ENCODE data around the gene ZC3H12A. TPM values are rescaled to one million over a fixed set of nuclear protein-coding genes. Genes with fewer than 3 reads are reported as not detected.

The ZC3H12A gene
- total and polyA plus RNA-seq, 2 donors (not counting 1 experiment from before 2014, with no cell fraction given): 73.0 to 170 TPM

- no peak overlapping the region for H3K27ac Mint-ChIP-seq
- no peak for TF ChIP-seq EZH2 (IDR thresholded peaks at IDR 0.05; ENCODE audit: borderline replicate concordance, insufficient read depth, low read depth, low read length, poor library complexity, severe bottlenecking)
- no peak for TF ChIP-seq CTCF (IDR thresholded peaks at IDR 0.05)
Observed at GRCh38 chr1:37455516-37455915, 18.9 kb upstream of the ZC3H12A start.

GRCh38 chr1:37456614-37457013, 17.8 kb upstream of the ZC3H12A start:
- Histone ChIP-seq H2AFZ (ENCODE audit: insufficient read depth, low read depth, low read length, poor library complexity, severe bottlenecking) (no peak overlapping the region), H3K36me3 (replicated peaks in 1 of 2; ENCODE audit: control extremely low read depth in 1 of 2, control insufficient read depth in 1 of 2, extremely low read depth in 1 of 2, insufficient read depth in 2 of 2, low read length in 1 of 2) (no peaks in the 10 kb centered on the region), H3K9ac (ENCODE audit: low read length) (no peak overlapping the region), H3K27ac (ENCODE audit: low read length in 2 of 2) (no peak overlapping the region), H3K4me3 (ENCODE audit: control extremely low read depth in 1 of 5, extremely low read depth in 1 of 5, insufficient read depth in 1 of 5, low read depth in 2 of 5, low read length in 4 of 5) (no peak overlapping the region), H4K20me1 (ENCODE audit: control insufficient read depth, insufficient read depth, low read length, poor library complexity, severe bottlenecking) (no peaks in the 10 kb centered on the region), H3K9me3 (ENCODE audit: control extremely low read depth in 1 of 3, control insufficient read depth in 2 of 3, insufficient read depth in 1 of 3, low read length in 2 of 3) (no peaks in the 10 kb centered on the region), H3K4me2 (replicated peaks; ENCODE audit: low read depth, low read length, poor library complexity, severe bottlenecking) (no peak overlapping the region), H3K27me3 (replicated peaks in 1 of 4; ENCODE audit: control extremely low read depth in 1 of 4, control insufficient read depth in 3 of 4, insufficient read depth in 4 of 4, low read length in 3 of 4) (peaks cover 0 to 2% (median 0%) of the 10 kb centered on the region in 4 experiments), H3K79me2 (ENCODE audit: control insufficient read depth, insufficient read depth, low read length) (no peaks in the 10 kb centered on the region), H3K4me1 (ENCODE audit: control insufficient read depth in 2 of 2, insufficient read depth in 2 of 2, low read length in 2 of 2) (peaks cover 0 to 6% of the 10 kb centered on the region in 2 donors)
- H3K4me1 Mint-ChIP-seq: peaks cover 4% of the 10 kb centered on the region
- no peak overlapping the region for H3K4me3 Mint-ChIP-seq
- no peaks in the 10 kb centered on the region for H3K27me3 Mint-ChIP-seq
- no peak for TF ChIP-seq EZH2 (IDR thresholded peaks at IDR 0.05; ENCODE audit: borderline replicate concordance, insufficient read depth, low read depth, low read length, poor library complexity, severe bottlenecking)
- no peak for TF ChIP-seq CTCF (IDR thresholded peaks at IDR 0.05)
- H3K27ac Mint-ChIP-seq: no peak overlapping the region
- no peak for DNase-seq
- ATAC-seq (ENCODE audit: low read depth): no peak
- intact Hi-C loops (cut with micrococcal nuclease): no loop called here
- POLR2A ChIA-PET: no interaction called here
- H3K9me3 Mint-ChIP-seq (ENCODE audit: insufficient read depth): no peaks in the 10 kb centered on the region
- CTCF ChIA-PET: interaction anchor here (1.1 to 13.7 kb wide), 6 partner anchors 9 to 224 kb away, joined by 3 to 690 read pairs (median 23); partner anchors contain the start of genes MEAF6 and ZC3H12A

More at GRCh38 chr1:37455516-37455915, 18.9 kb upstream of the ZC3H12A start:
- no peaks in the 10 kb centered on the region for H3K36me3 ChIP-seq (replicated peaks in 1 of 2; ENCODE audit: control extremely low read depth in 1 of 2, control insufficient read depth in 1 of 2, extremely low read depth in 1 of 2, insufficient read depth in 2 of 2, low read length in 1 of 2)
- intact Hi-C loops (cut with micrococcal nuclease): loop anchor here (1.0 kb wide), 2 partner anchors 32 to 227 kb away; no protein-coding TSS in a partner anchor
- Mint-ChIP-seq H3K27me3 (no peaks in the 10 kb centered on the region), H3K4me1 (peaks cover 4% of the 10 kb centered on the region), H3K4me3 (no peak overlapping the region), H3K9me3 (ENCODE audit: insufficient read depth) (no peaks in the 10 kb centered on the region)
- H3K9me3 ChIP-seq (ENCODE audit: control extremely low read depth in 1 of 3, control insufficient read depth in 2 of 3, insufficient read depth in 1 of 3, low read length in 2 of 3): no peaks in the 10 kb centered on the region
- ChIA-PET CTCF (interaction anchor here (0.7 to 13.7 kb wide), 11 partner anchors 25 to 879 kb away, joined by 3 to 690 read pairs (median 4); partner anchors contain the start of genes MEAF6 and ZC3H12A), POLR2A (interaction anchor here (0.6 to 1.9 kb wide), 2 partner anchors 31 to 1222 kb away, joined by 6 to 8 read pairs; no protein-coding TSS in a partner anchor)
- peaks cover 0 to 6% of the 10 kb centered on the region in 2 donors for H3K4me1 ChIP-seq (ENCODE audit: control insufficient read depth in 2 of 2, insufficient read depth in 2 of 2, low read length in 2 of 2)
- ATAC-seq (ENCODE audit: low read depth) (no peak), DNase-seq (no peak)
- no peak overlapping the region for H3K9ac ChIP-seq (ENCODE audit: low read length)
- 96% methylated on average over 9 of the region's 10 CpGs for WGBS (ENCODE audit: insufficient coverage)
- no peak overlapping the region for H3K27ac ChIP-seq (ENCODE audit: low read length in 2 of 2)
- H3K79me2 ChIP-seq (ENCODE audit: control insufficient read depth, insufficient read depth, low read length): no peaks in the 10 kb centered on the region
- H3K27me3 ChIP-seq (replicated peaks in 1 of 4; ENCODE audit: control extremely low read depth in 1 of 4, control insufficient read depth in 3 of 4, insufficient read depth in 4 of 4, low read length in 3 of 4): peaks cover 0 to 2% (median 0%) of the 10 kb centered on the region in 4 experiments
- no peaks in the 10 kb centered on the region for H4K20me1 ChIP-seq (ENCODE audit: control insufficient read depth, insufficient read depth, low read length, poor library complexity, severe bottlenecking)
- H3K4me2 ChIP-seq (replicated peaks; ENCODE audit: low read depth, low read length, poor library complexity, severe bottlenecking): no peak overlapping the region
- no peak overlapping the region for H3K4me3 ChIP-seq (ENCODE audit: control extremely low read depth in 1 of 5, extremely low read depth in 1 of 5, insufficient read depth in 1 of 5, low read depth in 2 of 5, low read length in 4 of 5)
- no peak overlapping the region for H2AFZ ChIP-seq (ENCODE audit: insufficient read depth, low read depth, low read length, poor library complexity, severe bottlenecking)
